Gastroesophageal sphincter (tissue), 3 donors: ENCODE data around the gene TEX2.

Source experiments
- POLR2A ChIP-seq, 2 donors: fragments of 450-650 bp; IDR thresholded peaks; one replicate each; pipeline ENCODE4 v1.6.1; 2017; ENCODE audit warnings: antibody characterized with exemption in 2 of 2, mild to moderate bottlenecking in 2 of 2, moderate library complexity in 1 of 2
- TF ChIP-seq, protein P1 (sequence below), 4 experiments: fragments of 200-600 bp in 2 of 4; fragments of 450-650 bp in 2 of 4; sonication (generic) in 1 of 4; IDR thresholded peaks; one replicate each; pipeline ENCODE4 v1.5.1; 2017 to 2019; ENCODE audit warnings: antibody characterized with exemption in 4 of 4, mild to moderate bottlenecking in 2 of 4, moderate library complexity in 2 of 4

- TF ChIP-seq POLR2A (IDR thresholded peaks at IDR 0.05), result no peak
- TF ChIP-seq, protein P1, sequence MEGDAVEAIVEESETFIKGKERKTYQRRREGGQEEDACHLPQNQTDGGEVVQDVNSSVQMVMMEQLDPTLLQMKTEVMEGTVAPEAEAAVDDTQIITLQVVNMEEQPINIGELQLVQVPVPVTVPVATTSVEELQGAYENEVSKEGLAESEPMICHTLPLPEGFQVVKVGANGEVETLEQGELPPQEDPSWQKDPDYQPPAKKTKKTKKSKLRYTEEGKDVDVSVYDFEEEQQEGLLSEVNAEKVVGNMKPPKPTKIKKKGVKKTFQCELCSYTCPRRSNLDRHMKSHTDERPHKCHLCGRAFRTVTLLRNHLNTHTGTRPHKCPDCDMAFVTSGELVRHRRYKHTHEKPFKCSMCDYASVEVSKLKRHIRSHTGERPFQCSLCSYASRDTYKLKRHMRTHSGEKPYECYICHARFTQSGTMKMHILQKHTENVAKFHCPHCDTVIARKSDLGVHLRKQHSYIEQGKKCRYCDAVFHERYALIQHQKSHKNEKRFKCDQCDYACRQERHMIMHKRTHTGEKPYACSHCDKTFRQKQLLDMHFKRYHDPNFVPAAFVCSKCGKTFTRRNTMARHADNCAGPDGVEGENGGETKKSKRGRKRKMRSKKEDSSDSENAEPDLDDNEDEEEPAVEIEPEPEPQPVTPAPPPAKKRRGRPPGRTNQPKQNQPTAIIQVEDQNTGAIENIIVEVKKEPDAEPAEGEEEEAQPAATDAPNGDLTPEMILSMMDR (IDR thresholded peaks at IDR 0.05), result no peak
These were observed 97.7 kb downstream of the TEX2 start for GRCh38 chr17:64165347-64165746.
